WTC11 (cell line): Measurements from ENCODE around the gene SLCO4A1. TPM values are rescaled to one million over a fixed set of nuclear protein-coding genes. Genes with fewer than 3 reads are reported as not detected.

ENCODE experiments used
- ATAC-seq: fragments of 200-7000 bp; cut with Tn5 transposase; 2 replicates; pipeline ENCODE4 v1.10.0; 2021; ENCODE audit warnings: mild to moderate bottlenecking, moderate library complexity
- CTCF ChIA-PET: fragments of 300-600 bp; sonication (Branson Sonifier 250); formaldehyde crosslinking; loops from one replicate; lab custom pipeline; 2021; ENCODE audit warnings: antibody characterized with exemption; lab: Charles Lee
- POLR2A ChIA-PET: fragments of 350-600 bp; sonication (Branson Sonifier 250); formaldehyde crosslinking; loops from one replicate; lab custom pipeline; 2021; ENCODE audit warnings: antibody characterized with exemption; lab: Charles Lee
- DNase-seq: peaks from one replicate; pipeline ENCODE4 v3.0.0; 2021; ENCODE audit warnings: low spot score
- H3K27ac Mint-ChIP-seq: 2 replicates; pipeline ENCODE4 v1.8.0; 2021; ENCODE audit warnings: mixed read lengths
- H3K27me3 Mint-ChIP-seq: 2 replicates; pipeline ENCODE4 v1.8.0; 2021; ENCODE audit warnings: low read depth, mild to moderate bottlenecking, moderate library complexity, mixed read lengths
- H3K36me3 Mint-ChIP-seq: 2 replicates; pipeline ENCODE4 v1.8.0; 2021; ENCODE audit warnings: mixed read lengths
- H3K4me1 Mint-ChIP-seq: 2 replicates; pipeline ENCODE4 v1.8.0; 2022; ENCODE audit warnings: mixed read lengths
- H3K4me3 Mint-ChIP-seq: 2 replicates; pipeline ENCODE4 v1.8.0; 2021; ENCODE audit warnings: mild to moderate bottlenecking, moderate library complexity, mixed read lengths
- H3K9me3 Mint-ChIP-seq: 2 replicates; pipeline ENCODE4 v1.8.0; 2021; ENCODE audit warnings: mixed read lengths
- ATF1 ChIP-seq: sonication (generic); formaldehyde crosslinking; IDR thresholded peaks from 2 replicates; pipeline ENCODE4 v1.8.1; 2023; ENCODE audit warnings: mild to moderate bottlenecking, moderate library complexity, missing genetic modification reagents
- CDX4 ChIP-seq: fragments of 250-450 bp; sonication (Bioruptor Pico); IDR thresholded peaks from 2 replicates; pipeline ENCODE4 v1.9.0; 2021; ENCODE audit warnings: moderate library complexity, mild to moderate bottlenecking, inconsistent platforms, borderline replicate concordance
- E2F1 ChIP-seq: sonication (generic); formaldehyde crosslinking; IDR thresholded peaks from 2 replicates; pipeline ENCODE4 v1.8.0; 2022; ENCODE audit warnings: mild to moderate bottlenecking, missing genetic modification reagents
- E2F4 ChIP-seq: sonication (generic); formaldehyde crosslinking; IDR thresholded peaks from 2 replicates; pipeline ENCODE4 v1.8.1; 2022; ENCODE audit warnings: low read depth, mild to moderate bottlenecking, moderate library complexity, missing genetic modification reagents, borderline replicate concordance
- ELF4 ChIP-seq: sonication (generic); formaldehyde crosslinking; IDR thresholded peaks from 2 replicates; pipeline ENCODE4 v1.8.1; 2022; ENCODE audit warnings: low read depth, mild to moderate bottlenecking, moderate library complexity, missing genetic modification reagents
- EMX1 ChIP-seq: fragments of 250-450 bp; sonication (Bioruptor Pico); IDR thresholded peaks from 2 replicates; pipeline ENCODE4 v1.8.0; 2021; ENCODE audit warnings: mild to moderate bottlenecking
- FOXK1 ChIP-seq: sonication (generic); formaldehyde crosslinking; IDR thresholded peaks from 2 replicates; pipeline ENCODE4 v1.8.0; 2022; ENCODE audit warnings: mild to moderate bottlenecking, moderate library complexity, missing genetic modification reagents
- FOXP4 ChIP-seq: sonication (generic); formaldehyde crosslinking; IDR thresholded peaks from 2 replicates; pipeline ENCODE4 v1.8.0; 2022; ENCODE audit warnings: mild to moderate bottlenecking, missing genetic modification reagents
- IRF1 ChIP-seq: sonication (generic); formaldehyde crosslinking; IDR thresholded peaks from 2 replicates; pipeline ENCODE4 v1.8.0; 2023; ENCODE audit warnings: missing genetic modification reagents
- MLX ChIP-seq: sonication (generic); formaldehyde crosslinking; IDR thresholded peaks from 2 replicates; pipeline ENCODE4 v1.8.1; 2023; ENCODE audit warnings: mild to moderate bottlenecking, missing genetic modification reagents, moderate library complexity
- MYBL2 ChIP-seq: sonication (generic); formaldehyde crosslinking; IDR thresholded peaks from 2 replicates; pipeline ENCODE4 v1.8.1; 2023; ENCODE audit warnings: mild to moderate bottlenecking, moderate library complexity, missing genetic modification reagents
- NFYB ChIP-seq: sonication (generic); formaldehyde crosslinking; conservative IDR thresholded peaks from 2 replicates; pipeline ENCODE4 v1.8.0; 2022; ENCODE audit warnings: low read depth, missing genetic modification reagents
- NR3C1 ChIP-seq: sonication (generic); formaldehyde crosslinking; conservative IDR thresholded peaks from 2 replicates; pipeline ENCODE4 v1.8.1; 2023; ENCODE audit warnings: low read depth, mild to moderate bottlenecking, missing genetic modification reagents
- SP1 ChIP-seq: sonication (generic); formaldehyde crosslinking; conservative IDR thresholded peaks from 2 replicates; pipeline ENCODE4 v1.8.1; 2022; ENCODE audit warnings: missing genetic modification reagents
- TCF7 ChIP-seq: sonication (generic); formaldehyde crosslinking; IDR thresholded peaks from 2 replicates; pipeline ENCODE4 v1.8.0; 2022; ENCODE audit warnings: mild to moderate bottlenecking, low read depth, missing genetic modification reagents, moderate library complexity
- USF1 ChIP-seq: sonication (generic); formaldehyde crosslinking; IDR thresholded peaks from 2 replicates; pipeline ENCODE4 v1.8.0; 2022; ENCODE audit warnings: mild to moderate bottlenecking, missing genetic modification reagents
- USF2 ChIP-seq: sonication (generic); formaldehyde crosslinking; IDR thresholded peaks from 2 replicates; pipeline ENCODE4 v1.8.1; 2023; ENCODE audit warnings: mild to moderate bottlenecking, missing genetic modification reagents, moderate library complexity
- ZNF423 ChIP-seq: fragments of 250-450 bp; sonication (Bioruptor Pico); IDR thresholded peaks from 2 replicates; pipeline ENCODE4 v2.1.2; 2022; ENCODE audit warnings: mild to moderate bottlenecking, moderate library complexity
- ZNF512 ChIP-seq: sonication (generic); formaldehyde crosslinking; IDR thresholded peaks from 2 replicates; pipeline ENCODE4 v1.8.1; 2022; ENCODE audit warnings: missing genetic modification reagents, borderline replicate concordance
- total RNA-seq: library from RNA; stranded (reverse); gene quantifications from 3 replicates; pipeline ENCODE4 v1.2.3, GENCODE V29; 2021

The SLCO4A1 gene
- total RNA-seq, 1 experiment from 2014 or later, result 19.9 TPM

GRCh38 chr20:62688083-62688482 lies 45.8 kb downstream of the SLCO4A1 start:
- DNase-seq, result no peak
- no peaks in the 10 kb centered on the region; the same call in 1 of the 2 replicates for H3K9me3 Mint-ChIP-seq
- ChIA-PET POLR2A (no interaction called here), CTCF (interaction anchor here (0.8 to 1.9 kb wide), 6 partner anchors 20 to 188 kb away, joined by 3 to 10 read pairs (median 4); partner anchors contain the start of gene NTSR1)
- no peak overlapping the region for H3K4me3 Mint-ChIP-seq
- peaks cover 6% of the 10 kb centered on the region; the same call in 1 of the 2 replicates for H3K4me1 Mint-ChIP-seq
- no peaks in the 10 kb centered on the region for H3K36me3 Mint-ChIP-seq
- no peak overlapping the region for H3K27ac Mint-ChIP-seq
- TF ChIP-seq MYBL2 (CRISPR knock-in tag) (no peak), ZNF423 (CRISPR knock-in tag) (no peak), USF1 (CRISPR knock-in tag) (no peak), ELF4 (CRISPR knock-in tag) (no peak), EMX1 (no peak), NR3C1 (CRISPR knock-in tag) (no peak), FOXK1 (CRISPR knock-in tag) (no peak), SP1 (CRISPR knock-in tag) (no peak), MLX (CRISPR knock-in tag) (no peak), E2F4 (no peak), E2F1 (CRISPR knock-in tag) (no peak), USF2 (no peak)
- ATAC-seq, result no peak
- H3K27me3 Mint-ChIP-seq, result no peaks in the 10 kb centered on the region

- CTCF ChIA-PET, result interaction anchor here (0.6 to 1.9 kb wide), 7 partner anchors 20 to 964 kb away, joined by 3 to 10 read pairs (median 3); partner anchors contain the start of genes NTSR1 and STMN3
- no peak for DNase-seq
- H3K4me1 Mint-ChIP-seq, result peaks cover 6% of the 10 kb centered on the region; the same call in 1 of the 2 replicates
Observed at GRCh38 chr20:62688855-62689460, 46.7 kb downstream of the SLCO4A1 start.

More at GRCh38 chr20:62688855-62689460, 46.7 kb downstream of the SLCO4A1 start:
- no peak overlapping the region for H3K27ac Mint-ChIP-seq
- no peaks in the 10 kb centered on the region for H3K9me3 Mint-ChIP-seq
- ATAC-seq, result no peak
- TF ChIP-seq CDX4 (no peak), TCF7 (CRISPR knock-in tag) (no peak), ATF1 (CRISPR knock-in tag) (no peak), IRF1 (CRISPR knock-in tag) (no peak), ZNF512 (no peak), NFYB (CRISPR knock-in tag) (no peak), FOXP4 (CRISPR knock-in tag) (no peak)
- TF ChIP-seq, all 79 proteins: peak for 0
- H3K4me3 Mint-ChIP-seq, result no peak overlapping the region
- H3K27me3 Mint-ChIP-seq, result no peaks in the 10 kb centered on the region
- POLR2A ChIA-PET, result no interaction called here
- no peaks in the 10 kb centered on the region for H3K36me3 Mint-ChIP-seq
